ENCODE results near the gene ERVH48-1.

- TF ChIP-seq CTCF (conservative IDR thresholded peaks at IDR 0.05; ENCODE audit: low read length) (no peak), EZH2phosphoT487 (IDR thresholded peaks at IDR 0.05; ENCODE audit: borderline replicate concordance, low read depth, low read length) (no peak)
Measured at GRCh38 chr21:42887326-42887725, 38.1 kb downstream of the ERVH48-1 start.
